Measurements from ENCODE around the gene SSR3. TPM values are rescaled to one million over a fixed set of nuclear protein-coding genes. Genes with fewer than 3 reads are reported as not detected.

The SSR3 gene
- total and polyA plus RNA-seq, 9 of the 15 experiments (the other 6 are each of a cell fraction or from before 2014, with no cell fraction given), result 104 to 464 (median 307) TPM

GRCh38 chr3:156553705-156554356 lies 1.1 kb downstream of the SSR3 start:
- ChIA-PET CTCF (ENCODE audit: low intra/inter-chr PET ratio) (interaction anchor here (2.7 kb wide), 1 partner anchor 120 kb away, joined by 11 read pairs; the partner anchor contains the start of gene TIPARP), POLR2A (interaction anchor here (0.5 to 3.0 kb wide), 20 partner anchors 11 to 621 kb away, joined by 3 to 27 read pairs (median 4); partner anchors contain the start of genes CCNL1 and TIPARP)
- 2% methylated on average over 11 of the region's 11 CpGs for WGBS (ENCODE audit: insufficient coverage, low coverage, missing lambda C conversion rate)
- intact Hi-C loops (cut with micrococcal nuclease), result loop anchor here (2.0 to 10.0 kb wide), 3 partner anchors 25 to 261 kb away; no protein-coding TSS in a partner anchor
- Histone ChIP-seq H3K27ac (ENCODE audit: extremely low read depth, low read depth, low read length) (peak overlapping the region; percentile 86), H3K4me3 (peak overlapping the region; percentile 74), H2AFZ (ENCODE audit: low read depth, low read length) (no peak overlapping the region; the same call in 1 of the 2 replicates), H3K4me2 (ENCODE audit: insufficient read depth, low read length) (peak overlapping the region; percentile 94), H3K9me3 (replicated peaks; ENCODE audit: control insufficient read depth, insufficient read depth, low read depth, low read length) (0 out of 2 replicates have a peak, but pooled peaks cover 4% of the 10 kb centered on the region), H3K27me3 (ENCODE audit: control insufficient read depth in 2 of 2, insufficient read depth in 2 of 2, low read length in 2 of 2) (no peaks in the 10 kb centered on the region), H3K79me2 (ENCODE audit: control insufficient read depth, insufficient read depth, low read length) (peaks cover 64% of the 10 kb centered on the region), H3K9me1 (ENCODE audit: control insufficient read depth, insufficient read depth, low read length) (no peaks in the 10 kb centered on the region), H3K36me3 (ENCODE audit: control insufficient read depth, insufficient read depth, low read length) (peaks cover 49% of the 10 kb centered on the region), H4K20me1 (replicated peaks; ENCODE audit: control insufficient read depth, insufficient read depth, low read length) (no peaks in the 10 kb centered on the region), H3K9ac (ENCODE audit: insufficient read depth in 1 of 2, low read depth in 2 of 2, low read length in 2 of 2) (peak overlapping the region; percentile 62 to 90), H3K4me1 (replicated peaks in 1 of 2; ENCODE audit: control insufficient read depth in 2 of 2, insufficient read depth in 2 of 2, low read length in 2 of 2) (peaks cover 6 to 38% of the 10 kb centered on the region in 2 experiments; a peak in 4 of 5 replicates)
- peak; percentile 44 for ATAC-seq
- peak; percentile 88 for FAIRE-seq
- in situ Hi-C loops (cut with MboI), result loop anchor here (5.0 kb wide), 1 partner anchor 108 kb away; no protein-coding TSS in a partner anchor
- no TSS peak for BruUV-seq (replicated peaks)
- peak in 2 of 4 experiments; percentile 28 to 77 for DNase-seq (ENCODE audit: extremely low read depth in 1 of 4, low spot score in 3 of 4)
- no peak for TF ChIP-seq IFI16 (CRISPR knock-in tag; IDR thresholded peaks at IDR 0.05)
- TF ChIP-seq ZFP1 (CRISPR knock-in tag; IDR thresholded peaks at IDR 0.05), result no peak
- no peak for TF ChIP-seq CBFA2T2 (conservative IDR thresholded peaks at IDR 0.05)
- TF ChIP-seq ZNF551 (CRISPR knock-in tag; IDR thresholded peaks at IDR 0.05), result no peak
- TF ChIP-seq TARDBP (IDR thresholded peaks at IDR 0.05), result no peak
- TF ChIP-seq KAT8 (IDR thresholded peaks at IDR 0.05; ENCODE audit: low read depth), result no peak
- no peak for TF ChIP-seq ZNF212 (CRISPR knock-in tag; IDR thresholded peaks at IDR 0.05)
- no peak for TF ChIP-seq ZNF263 (CRISPR knock-in tag; IDR thresholded peaks at IDR 0.05; ENCODE audit: borderline replicate concordance)
- peak; percentile 52; the same call in 1 of the 2 replicates for TF ChIP-seq MAFF (IDR thresholded peaks at IDR 0.05; ENCODE audit: low read length)
- no peak for TF ChIP-seq ZNF253 (CRISPR knock-in tag; conservative IDR thresholded peaks at IDR 0.05)
- TF ChIP-seq, protein P1, sequence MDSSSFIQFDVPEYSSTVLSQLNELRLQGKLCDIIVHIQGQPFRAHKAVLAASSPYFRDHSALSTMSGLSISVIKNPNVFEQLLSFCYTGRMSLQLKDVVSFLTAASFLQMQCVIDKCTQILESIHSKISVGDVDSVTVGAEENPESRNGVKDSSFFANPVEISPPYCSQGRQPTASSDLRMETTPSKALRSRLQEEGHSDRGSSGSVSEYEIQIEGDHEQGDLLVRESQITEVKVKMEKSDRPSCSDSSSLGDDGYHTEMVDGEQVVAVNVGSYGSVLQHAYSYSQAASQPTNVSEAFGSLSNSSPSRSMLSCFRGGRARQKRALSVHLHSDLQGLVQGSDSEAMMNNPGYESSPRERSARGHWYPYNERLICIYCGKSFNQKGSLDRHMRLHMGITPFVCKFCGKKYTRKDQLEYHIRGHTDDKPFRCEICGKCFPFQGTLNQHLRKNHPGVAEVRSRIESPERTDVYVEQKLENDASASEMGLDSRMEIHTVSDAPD (CRISPR knock-in tag; IDR thresholded peaks at IDR 0.05), result no peak
- no peak for TF ChIP-seq GTF2B (IDR thresholded peaks at IDR 0.05; ENCODE audit: extremely low read depth, insufficient read length)
- no peak for TF ChIP-seq ZNF77 (CRISPR knock-in tag; IDR thresholded peaks at IDR 0.05)
- TF ChIP-seq SIN3A (IDR thresholded peaks at IDR 0.05; ENCODE audit: borderline replicate concordance in 2 of 2, control insufficient read depth in 1 of 2, low read depth in 2 of 2, low read length in 2 of 2), result peak in 1 of 2 experiments; percentile 79; a peak in 1 of 4 replicates
- TF ChIP-seq POLR2AphosphoS5 (IDR thresholded peaks at IDR 0.05; ENCODE audit: control insufficient read depth, insufficient read depth, low read depth, low read length), result peak; percentile 61; the same call in 1 of the 2 replicates
- TF ChIP-seq SMAD4 (CRISPR knock-in tag; conservative IDR thresholded peaks at IDR 0.05), result no peak; the same call in 1 of the 2 replicates
- TF ChIP-seq ZNF121 (CRISPR knock-in tag; conservative IDR thresholded peaks at IDR 0.05), result no peak
- no peak for TF ChIP-seq MIER1 (IDR thresholded peaks at IDR 0.05; ENCODE audit: low read depth)
- no peak for TF ChIP-seq ETS2 (tag; IDR thresholded peaks at IDR 0.05; ENCODE audit: borderline replicate concordance, poor library complexity, severe bottlenecking)
- no peak for TF ChIP-seq ZNF695 (CRISPR knock-in tag; IDR thresholded peaks at IDR 0.05)
- TF ChIP-seq ZBTB17 (CRISPR knock-in tag; IDR thresholded peaks at IDR 0.05), result no peak
- TF ChIP-seq GTF2A2 (tag; IDR thresholded peaks at IDR 0.05), result no peak
- no peak for TF ChIP-seq RFX7 (CRISPR knock-in tag; IDR thresholded peaks at IDR 0.05)
